ENCODE data around the gene IL1A.

Gene IL1A

GRCh38 chr2:112790305-112790704 lies 6.0 kb upstream of the IL1A start:
- ATAC-seq (ENCODE audit: insufficient read depth, low read depth) = no peak
- peaks cover 3% of the 10 kb centered on the region; the same call in 1 of the 2 replicates for H3K4me1 ChIP-seq (ENCODE audit: insufficient read depth, low read length)
- no peak for DNase-seq

GRCh38 chr2:112789186-112789585 lies 4.9 kb upstream of the IL1A start:
- Histone ChIP-seq H3K9ac (ENCODE audit: low read depth, low read length) (no peak overlapping the region), H3K36me3 (ENCODE audit: insufficient read depth, low read length) (no peaks in the 10 kb centered on the region), H3K4me2 (ENCODE audit: insufficient read depth, low read length) (no peak overlapping the region), H3K4me3 (ENCODE audit: low read depth in 1 of 2, low read length in 2 of 2) (no peak overlapping the region), H3K27ac (ENCODE audit: low read length) (no peak overlapping the region), H3K9me3 (ENCODE audit: insufficient read depth, low read length, severe bottlenecking) (no peaks in the 10 kb centered on the region), H4K20me1 (ENCODE audit: insufficient read depth, low read length) (no peaks in the 10 kb centered on the region), H3K4me1 (ENCODE audit: insufficient read depth, low read length) (peaks cover 2% of the 10 kb centered on the region; the same call in 1 of the 2 replicates), H2AFZ (ENCODE audit: low read depth, low read length) (no peak overlapping the region), H3K79me2 (ENCODE audit: insufficient read depth, low read length) (no peaks in the 10 kb centered on the region), H3K27me3 (ENCODE audit: insufficient read depth, low read length, poor library complexity) (peaks cover 5% of the 10 kb centered on the region)
- DNase-seq = no peak
- TF ChIP-seq CTCF (IDR thresholded peaks at IDR 0.05; ENCODE audit: borderline replicate concordance, extremely low read depth, low read length, poor library complexity, severe bottlenecking) (no peak), EZH2 (IDR thresholded peaks at IDR 0.05; ENCODE audit: borderline replicate concordance, low read depth, low read length, severe bottlenecking) (no peak)
- no peak for ATAC-seq (ENCODE audit: insufficient read depth, low read depth)

More at GRCh38 chr2:112790305-112790704, 6.0 kb upstream of the IL1A start:
- H2AFZ ChIP-seq (ENCODE audit: low read depth, low read length) = no peak overlapping the region
- no peak overlapping the region for H3K27ac ChIP-seq (ENCODE audit: low read length)
- H3K9me3 ChIP-seq (ENCODE audit: insufficient read depth, low read length, severe bottlenecking) = no peaks in the 10 kb centered on the region
- H3K4me2 ChIP-seq (ENCODE audit: insufficient read depth, low read length) = no peak overlapping the region
- no peak overlapping the region for H3K9ac ChIP-seq (ENCODE audit: low read depth, low read length)
- H3K4me3 ChIP-seq (ENCODE audit: low read depth in 1 of 2, low read length in 2 of 2) = no peak overlapping the region
- no peaks in the 10 kb centered on the region for H4K20me1 ChIP-seq (ENCODE audit: insufficient read depth, low read length)
- H3K27me3 ChIP-seq (ENCODE audit: insufficient read depth, low read length, poor library complexity) = peaks cover 1% of the 10 kb centered on the region
- H3K36me3 ChIP-seq (ENCODE audit: insufficient read depth, low read length) = no peaks in the 10 kb centered on the region
- no peaks in the 10 kb centered on the region for H3K79me2 ChIP-seq (ENCODE audit: insufficient read depth, low read length)
- no peak for TF ChIP-seq EZH2 (IDR thresholded peaks at IDR 0.05; ENCODE audit: borderline replicate concordance, low read depth, low read length, severe bottlenecking)

- Histone ChIP-seq H3K27ac (ENCODE audit: low read length) (no peak overlapping the region), H3K9me3 (ENCODE audit: insufficient read depth, low read length, severe bottlenecking) (no peaks in the 10 kb centered on the region)
- TF ChIP-seq EZH2 (IDR thresholded peaks at IDR 0.05; ENCODE audit: borderline replicate concordance, low read depth, low read length, severe bottlenecking) (no peak), CTCF (IDR thresholded peaks at IDR 0.05; ENCODE audit: borderline replicate concordance, extremely low read depth, low read length, poor library complexity, severe bottlenecking) (no peak)
Observed at GRCh38 chr2:112788653-112789052, 4.4 kb upstream of the IL1A start.

GRCh38 chr2:112787729-112788393 lies 3.6 kb upstream of the IL1A start:
- Histone ChIP-seq H3K27ac (ENCODE audit: low read length) (no peak overlapping the region), H4K20me1 (ENCODE audit: insufficient read depth, low read length) (no peaks in the 10 kb centered on the region), H3K9ac (ENCODE audit: low read depth, low read length) (no peak overlapping the region), H3K4me2 (ENCODE audit: insufficient read depth, low read length) (no peak overlapping the region), H3K27me3 (ENCODE audit: insufficient read depth, low read length, poor library complexity) (peaks cover 11% of the 10 kb centered on the region), H3K9me3 (ENCODE audit: insufficient read depth, low read length, severe bottlenecking) (no peaks in the 10 kb centered on the region), H3K4me1 (ENCODE audit: insufficient read depth, low read length) (no peaks in the 10 kb centered on the region), H2AFZ (ENCODE audit: low read depth, low read length) (no peak overlapping the region), H3K4me3 (ENCODE audit: low read depth in 1 of 2, low read length in 2 of 2) (no peak overlapping the region), H3K79me2 (ENCODE audit: insufficient read depth, low read length) (no peaks in the 10 kb centered on the region), H3K36me3 (ENCODE audit: insufficient read depth, low read length) (no peaks in the 10 kb centered on the region)
- DNase-seq = no peak
- ATAC-seq (ENCODE audit: insufficient read depth, low read depth) = no peak
- TF ChIP-seq EZH2 (IDR thresholded peaks at IDR 0.05; ENCODE audit: borderline replicate concordance, low read depth, low read length, severe bottlenecking) = no peak
- TF ChIP-seq CTCF (IDR thresholded peaks at IDR 0.05; ENCODE audit: borderline replicate concordance, extremely low read depth, low read length, poor library complexity, severe bottlenecking) = no peak

More at GRCh38 chr2:112788653-112789052, 4.4 kb upstream of the IL1A start:
- H3K4me3 ChIP-seq (ENCODE audit: low read depth in 1 of 2, low read length in 2 of 2) = no peak overlapping the region
- DNase-seq (no peak), ATAC-seq (ENCODE audit: insufficient read depth, low read depth) (no peak)
- peaks cover 6% of the 10 kb centered on the region for H3K27me3 ChIP-seq (ENCODE audit: insufficient read depth, low read length, poor library complexity)
- no peak overlapping the region for H3K4me2 ChIP-seq (ENCODE audit: insufficient read depth, low read length)
- H3K36me3 ChIP-seq (ENCODE audit: insufficient read depth, low read length) = no peaks in the 10 kb centered on the region
- no peaks in the 10 kb centered on the region for H3K79me2 ChIP-seq (ENCODE audit: insufficient read depth, low read length)
- H3K4me1 ChIP-seq (ENCODE audit: insufficient read depth, low read length) = no peaks in the 10 kb centered on the region
- no peak overlapping the region for H3K9ac ChIP-seq (ENCODE audit: low read depth, low read length)
- no peak overlapping the region for H2AFZ ChIP-seq (ENCODE audit: low read depth, low read length)
- no peaks in the 10 kb centered on the region for H4K20me1 ChIP-seq (ENCODE audit: insufficient read depth, low read length)

Data from DND-41 (cell line).